ENCODE measurements around the gene LILRB3.
"Not testable (repeated sequence)": the region's sequence is repeated elsewhere in the genome, so short reads cannot be mapped to it uniquely, and the experiment has no call there.

The LILRB3 gene

GRCh38 chr19:54189145-54189734 lies 33.6 kb downstream of the LILRB3 start, which contains the start of gene MBOAT7:
MBOAT7 (minus strand) TSS chr19:54189580; CDS start chr19:54188508, 1,072 bp downstream.
- no peak for DNase-seq

DNA sequence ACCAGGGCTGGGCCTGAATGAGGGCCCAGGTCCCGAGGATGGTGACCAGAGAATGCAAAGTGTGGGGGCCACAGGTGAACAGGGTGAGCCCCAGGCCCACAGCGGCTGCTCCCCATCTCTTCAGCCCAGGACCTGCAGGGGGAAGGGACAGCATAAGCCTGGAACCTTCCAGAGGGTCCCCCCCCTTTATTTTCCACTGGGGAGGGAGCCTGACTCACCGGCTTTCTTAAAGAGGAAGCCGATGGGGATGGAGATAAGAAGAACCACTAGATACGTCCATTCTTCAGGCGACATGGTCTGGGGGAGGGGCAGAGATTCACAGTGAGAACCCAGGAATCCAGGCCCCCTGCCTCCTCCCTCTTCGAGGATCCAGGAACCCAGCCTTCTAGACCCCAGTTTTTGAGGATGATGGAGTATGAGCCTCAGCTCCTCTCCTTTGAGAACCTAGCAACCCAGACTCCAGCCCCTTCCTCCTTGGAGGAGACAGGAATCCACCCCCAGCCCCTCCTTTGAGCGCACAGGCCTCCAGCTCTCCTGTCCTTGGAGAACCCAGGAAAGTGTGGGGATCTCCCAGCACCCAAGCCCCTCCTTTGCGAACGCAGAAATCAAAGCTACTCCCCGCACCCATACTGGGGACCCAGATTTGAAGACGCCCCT lies 34.5 kb downstream of the LILRB3 start:
- DNase-seq = no peak

DNA sequence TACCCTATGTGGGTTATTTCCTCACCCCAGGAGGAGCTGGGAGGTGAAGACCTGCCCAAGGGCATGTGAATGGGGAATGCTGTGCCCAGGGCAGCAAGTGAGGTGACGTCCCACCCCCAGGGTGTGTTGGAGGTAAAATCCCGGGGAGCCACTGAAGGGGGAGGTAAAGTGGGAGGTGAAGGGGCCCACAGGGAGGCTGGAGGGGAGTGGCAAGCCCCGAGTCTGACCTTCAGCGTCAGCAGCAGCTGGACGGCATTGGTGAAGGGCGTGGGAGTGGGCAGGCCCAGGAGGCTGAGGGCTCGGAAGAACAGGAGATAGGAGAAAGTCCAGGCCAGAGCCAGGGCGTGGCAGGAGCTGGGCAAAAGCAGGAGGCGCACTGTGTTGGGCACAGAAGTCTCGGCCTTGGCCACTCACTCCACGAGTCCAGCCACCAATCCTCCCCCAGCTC lies 35.8 kb downstream of the LILRB3 start:
- DNase-seq = no peak

DNA sequence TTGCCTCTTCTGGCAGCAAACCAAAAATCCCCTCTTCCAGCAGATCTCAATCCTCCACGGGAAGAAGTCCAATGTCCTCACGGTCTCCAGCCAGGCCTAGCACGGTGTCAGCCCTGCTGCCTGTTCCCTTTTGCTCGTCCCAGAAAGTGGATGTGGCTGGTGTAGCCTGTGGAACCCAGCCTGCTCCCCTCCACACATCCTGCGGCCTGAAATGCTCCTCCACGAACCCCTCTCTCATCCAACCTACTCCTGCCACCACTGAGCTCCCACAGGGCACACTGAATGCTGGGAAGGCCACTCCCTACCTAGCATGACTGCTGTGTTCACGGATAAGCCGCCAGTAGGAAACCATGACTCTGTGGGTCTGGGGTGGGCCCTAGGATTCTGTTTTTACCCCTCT lies 36.5 kb downstream of the LILRB3 start:
- DNase-seq = no peak

- DNase-seq = no peak
These were observed 39.4 kb downstream of the LILRB3 start for GRCh38 chr19:54183431-54183830.

GRCh38 chr19:54181894-54182293 lies 40.9 kb downstream of the LILRB3 start:
- not testable (repeated sequence) for DNase-seq

DNA sequence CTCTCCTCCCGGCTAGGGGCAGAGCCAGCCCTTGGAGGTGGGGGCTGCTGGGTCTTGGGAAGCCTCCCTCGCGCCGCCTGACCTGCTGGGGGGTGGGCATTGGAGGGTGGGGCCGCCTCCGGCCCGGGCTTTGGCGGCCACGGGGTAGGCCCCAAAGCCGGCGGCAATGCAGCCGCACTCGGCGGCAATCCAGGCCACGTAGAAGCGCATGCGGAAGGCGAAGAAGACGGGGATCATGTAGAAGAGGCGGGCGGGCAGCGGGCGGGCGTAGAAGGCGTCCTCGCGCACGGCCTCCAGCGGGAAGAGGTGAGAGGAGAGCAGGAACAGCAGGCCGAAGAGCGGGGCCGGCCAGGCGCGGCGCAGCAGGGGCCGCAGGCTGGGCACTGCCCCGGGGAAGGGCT lies 42.1 kb downstream of the LILRB3 start:
- no peak for DNase-seq

DNA sequence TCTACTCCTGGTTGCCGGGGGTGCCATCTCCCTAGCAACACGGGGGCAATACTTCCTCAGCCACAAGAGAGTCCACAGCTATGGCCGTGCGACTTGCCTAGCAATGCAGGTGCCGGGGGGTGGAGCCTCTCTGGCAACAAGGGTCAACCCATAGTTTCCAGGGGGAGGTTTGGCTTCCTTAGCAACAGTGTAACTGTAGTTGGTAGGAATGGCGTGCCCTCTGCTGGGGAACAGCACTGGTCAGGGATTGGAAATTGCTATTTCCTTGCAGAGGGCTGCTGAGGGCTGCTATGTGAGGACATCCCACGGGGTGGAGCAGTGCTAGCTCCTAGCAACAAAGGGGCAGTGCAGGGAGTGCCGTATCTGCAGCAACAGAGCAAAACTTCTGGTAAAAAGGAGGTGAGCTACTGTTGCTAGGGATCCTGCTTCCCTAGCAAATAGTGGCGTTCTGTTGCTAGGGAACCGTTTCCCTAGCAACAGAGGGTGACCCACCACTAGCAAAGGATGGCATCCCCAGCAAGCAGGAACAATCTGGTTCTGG lies 42.8 kb downstream of the LILRB3 start:
- no peak for DNase-seq

GRCh38 chr19:54179262-54179852 lies 43.5 kb downstream of the LILRB3 start:
- DNase-seq = no peak

- peak; percentile 13 for DNase-seq
These were observed 44.1 kb downstream of the LILRB3 start for GRCh38 chr19:54178581-54179261.

DNA sequence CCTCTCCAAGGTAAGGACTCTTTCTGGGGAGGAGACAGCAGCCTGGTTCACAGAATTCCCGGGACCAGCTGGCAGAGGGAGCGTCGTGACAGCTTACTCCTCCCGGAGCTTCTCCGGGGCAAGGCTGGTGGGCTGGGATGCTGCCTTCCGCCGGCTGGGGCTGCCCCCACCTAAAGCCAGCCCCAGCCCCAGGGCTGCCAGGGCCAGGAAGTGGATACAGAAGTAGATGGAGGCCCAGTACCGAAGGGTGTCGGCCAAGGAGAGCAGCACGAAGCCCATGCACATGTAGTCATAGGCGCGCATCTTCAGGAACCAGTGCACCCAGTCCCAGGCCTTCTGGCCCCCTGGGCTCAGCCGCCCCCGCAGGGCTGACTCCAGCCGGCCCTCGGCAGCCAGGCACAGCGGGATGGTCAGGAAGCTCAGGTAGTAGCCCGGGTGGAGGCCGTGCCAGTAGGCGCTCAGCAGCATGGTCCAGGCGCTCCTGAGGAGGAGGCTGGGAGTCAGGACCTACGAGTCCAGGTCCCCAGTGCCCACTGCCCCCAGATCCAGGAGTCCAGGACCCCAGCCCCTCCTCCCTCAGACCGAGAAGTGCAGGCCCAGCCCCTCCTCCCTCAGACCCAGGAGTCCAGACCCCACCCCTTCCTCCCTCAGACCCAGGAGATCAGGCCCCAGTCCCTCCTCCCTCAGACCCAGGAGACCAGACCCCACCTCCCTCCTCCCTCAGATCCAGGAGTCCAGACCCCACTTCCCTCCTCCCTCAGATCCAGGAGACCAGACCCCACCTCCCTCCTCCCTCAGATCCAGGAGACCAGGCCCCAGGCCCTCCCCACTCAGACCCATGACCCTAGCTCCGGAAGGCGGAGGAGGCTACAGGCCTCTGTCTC lies 48.6 kb downstream of the LILRB3 start:
- no peak for DNase-seq

GRCh38 chr19:54173359-54173699 lies 49.5 kb downstream of the LILRB3 start:
- DNase-seq = no peak

DNA sequence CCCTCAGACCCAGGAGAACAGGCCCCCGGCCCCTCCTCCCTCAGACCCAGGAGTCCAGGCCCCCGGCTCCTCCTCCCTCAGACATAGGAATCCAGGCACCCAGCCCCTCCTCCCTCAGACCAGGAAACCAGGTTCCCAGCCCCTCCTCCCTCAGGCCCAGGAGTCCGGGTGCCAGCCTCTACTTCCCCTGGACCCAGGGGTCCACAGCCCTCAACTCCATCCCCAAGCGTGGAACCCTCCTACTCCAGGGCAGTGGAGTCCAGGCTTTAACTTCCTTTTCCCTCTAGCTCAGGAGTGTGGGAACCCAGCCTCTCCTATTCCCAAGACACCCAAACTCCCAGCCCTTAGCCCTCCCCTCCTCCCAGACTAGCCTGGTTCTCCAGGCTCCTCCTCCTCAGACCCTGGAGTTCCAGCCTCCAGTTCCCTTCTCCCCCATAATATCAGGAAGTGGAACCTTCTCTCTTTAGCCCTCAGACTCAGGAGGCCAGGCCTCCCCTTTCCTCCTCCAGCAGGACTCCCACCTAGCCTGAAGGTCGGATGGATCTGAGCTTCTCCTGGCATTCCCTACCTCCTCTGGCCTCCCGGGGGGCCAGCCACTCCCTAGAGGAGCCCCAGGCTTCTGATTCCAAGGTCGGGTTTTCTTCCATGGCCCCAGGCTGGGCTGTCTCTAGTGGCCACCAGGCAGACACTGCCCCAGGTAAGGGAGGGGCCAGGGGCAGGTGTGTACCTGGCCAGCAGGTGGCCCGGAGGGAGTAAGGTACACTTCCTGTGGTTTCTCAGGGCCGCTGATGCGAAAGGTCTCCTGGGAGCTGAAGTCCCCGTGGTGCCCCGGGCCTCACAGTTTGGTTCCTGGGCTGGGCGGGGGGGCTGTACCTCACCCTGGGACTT lies 50.1 kb downstream of the LILRB3 start, which contains the start of gene TMC4:
Gene TMC4, minus strand, starts transcription at position 690 of the 888 bp plus-strand sequence. Its CDS starts 43 bp downstream, at position 647.
- DNase-seq = no peak

- DNase-seq = not testable (repeated sequence)
These were observed 50.9 kb downstream of the LILRB3 start for GRCh38 chr19:54171736-54172431.

DNA sequence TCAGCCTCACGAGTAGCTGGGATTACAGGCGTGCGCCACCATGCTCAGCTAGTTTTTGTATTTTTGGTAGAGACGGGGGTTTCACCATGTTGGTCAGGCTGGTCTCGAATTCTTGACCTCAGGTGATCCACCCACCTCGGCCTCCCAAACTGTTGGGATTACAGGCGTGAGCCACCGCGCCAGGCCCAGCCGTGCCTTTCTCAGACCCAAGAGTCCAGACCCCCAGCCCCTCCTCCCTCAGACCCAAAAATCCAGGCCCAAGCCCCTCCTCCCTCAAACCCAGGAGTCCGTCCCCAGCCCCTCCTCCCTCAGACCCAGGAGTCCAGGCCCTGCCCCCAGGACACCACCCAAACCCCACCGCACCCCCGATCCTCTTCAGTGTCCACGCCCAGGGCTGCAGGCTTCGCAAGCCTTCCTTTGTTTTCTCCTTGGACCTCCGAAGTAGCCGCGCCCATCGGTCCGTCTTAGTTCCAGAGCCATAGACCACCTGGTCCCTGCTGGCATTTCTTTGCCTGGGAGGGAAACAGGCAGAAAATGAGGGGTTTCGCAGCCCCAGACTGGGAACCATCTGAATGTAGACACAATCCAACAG lies 53.6 kb downstream of the LILRB3 start:
- no peak for DNase-seq

GRCh38 chr19:54168174-54168917 lies 54.5 kb downstream of the LILRB3 start:
- DNase-seq = peak; percentile 62
